GM12891 (cell line): Measurements from ENCODE around the gene ZNF385B.

Experiments
- POLR2A ChIP-seq: IDR thresholded peaks from 2 replicates; pipeline ENCODE4 v1.6.1; 2011; ENCODE audit warnings: low read depth, low read length, control low read depth
- POLR2AphosphoS5 ChIP-seq: IDR thresholded peaks from 2 replicates; pipeline ENCODE4 v1.6.1; 2011; ENCODE audit warnings: low read depth, low read length, control low read depth
- TAF1 ChIP-seq: IDR thresholded peaks from 2 replicates; pipeline ENCODE4 v1.6.1; 2011; ENCODE audit warnings: low read depth, low read length, control low read depth

DNA sequence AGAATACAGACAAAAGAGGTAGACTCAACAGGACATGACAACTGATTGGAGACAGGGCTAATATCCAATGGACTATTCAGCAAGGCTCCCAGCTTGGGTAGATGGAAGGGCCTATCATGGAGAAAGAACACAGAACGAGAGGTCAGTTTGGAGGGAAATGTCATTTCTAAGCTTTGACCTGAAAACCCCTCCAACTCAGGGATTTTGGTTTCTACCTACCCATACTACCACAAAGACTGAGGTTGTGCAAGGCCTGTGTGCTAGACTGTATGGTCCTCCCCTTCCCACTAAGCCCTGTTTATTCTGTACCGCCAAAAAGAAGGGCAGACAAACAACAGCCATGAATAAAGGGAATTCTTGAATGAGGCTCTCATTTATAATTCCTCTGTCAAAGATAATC, 288.9 kb downstream of the ZNF385B start:
- TF ChIP-seq TAF1, result no peak
- TF ChIP-seq POLR2AphosphoS5, result no peak
- TF ChIP-seq POLR2A, result no peak
